ENCODE data around the gene STARD9. TPM values are rescaled to one million over a fixed set of nuclear protein-coding genes. Genes with fewer than 3 reads are reported as not detected.

STARD9 gene
- total and polyA plus RNA-seq, 4 donors = 2.4 to 27.6 (median 10.8) TPM

DNA sequence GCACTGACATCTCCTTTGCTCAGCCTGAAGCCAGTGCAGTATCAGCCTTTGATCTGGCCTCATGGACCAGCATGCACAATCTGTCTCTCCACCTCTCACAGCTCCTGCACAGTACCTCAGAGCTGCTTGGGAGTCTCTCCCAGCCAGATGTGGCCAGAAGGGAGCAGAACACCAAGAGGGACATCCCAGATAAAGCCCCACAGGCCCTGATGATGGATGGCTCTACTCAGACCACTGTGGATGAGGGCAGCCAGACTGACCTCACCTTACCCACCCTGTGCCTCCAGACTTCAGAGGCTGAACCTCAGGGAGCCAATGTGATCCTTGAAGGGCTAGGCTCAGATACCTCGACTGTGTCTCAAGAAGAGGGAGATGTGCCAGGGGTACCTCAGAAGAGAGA is 117.1 kb downstream of the STARD9 start:
- DNase-seq (no peak), ATAC-seq (ENCODE audit: insufficient read depth, low FRiP score) (no peak)
- no peak overlapping the region for H3K9ac ChIP-seq (ENCODE audit: insufficient read depth in 1 of 2, low read length in 2 of 2)
- H3K4me1 ChIP-seq (ENCODE audit: control insufficient read depth in 5 of 5, insufficient read depth in 5 of 5, low read length in 5 of 5) = no peaks in the 10 kb centered on the region
- no peak for TF ChIP-seq CTCF (IDR thresholded peaks at IDR 0.05; ENCODE audit: control extremely low read depth, extremely low read depth)
- no peaks in the 10 kb centered on the region for H3K9me3 ChIP-seq (ENCODE audit: control insufficient read depth in 4 of 4, insufficient read depth in 3 of 4, low read length in 3 of 4)
- H3K36me3 ChIP-seq (ENCODE audit: control insufficient read depth in 4 of 4, insufficient read depth in 4 of 4, low read length in 4 of 4) = peaks cover 0 to 49% (median 4%) of the 10 kb centered on the region in 4 donors
- 89 to 91% methylated on average over 1 of the region's 1 CpG for WGBS, 2 donors
- no peaks in the 10 kb centered on the region for H3K27me3 ChIP-seq (ENCODE audit: control insufficient read depth in 3 of 3, insufficient read depth in 3 of 3, low read length in 2 of 3)
- no peak overlapping the region for H3K27ac ChIP-seq (ENCODE audit: low read depth in 1 of 2, low read length in 1 of 2)
- no peak overlapping the region for H3K4me3 ChIP-seq

GRCh38 chr15:42692997-42693396 is 117.6 kb downstream of the STARD9 start:
- 91 to 93% methylated on average over 4 of the region's 4 CpGs for WGBS, 2 donors
- no peaks in the 10 kb centered on the region for H3K27me3 ChIP-seq (ENCODE audit: control insufficient read depth in 3 of 3, insufficient read depth in 3 of 3, low read length in 2 of 3)
- TF ChIP-seq CTCF (IDR thresholded peaks at IDR 0.05; ENCODE audit: control extremely low read depth, extremely low read depth) = no peak
- no peak for DNase-seq
- no peaks in the 10 kb centered on the region for H3K4me1 ChIP-seq (ENCODE audit: control insufficient read depth in 5 of 5, insufficient read depth in 5 of 5, low read length in 5 of 5)
- H3K27ac ChIP-seq (ENCODE audit: low read depth in 1 of 2, low read length in 1 of 2) = no peak overlapping the region
- H3K36me3 ChIP-seq (ENCODE audit: control insufficient read depth in 4 of 4, insufficient read depth in 4 of 4, low read length in 4 of 4) = peaks cover 0 to 49% (median 2%) of the 10 kb centered on the region in 4 donors
- H3K4me3 ChIP-seq = no peak overlapping the region
- no peak overlapping the region for H3K9ac ChIP-seq (ENCODE audit: insufficient read depth in 1 of 2, low read length in 2 of 2)
- ATAC-seq (ENCODE audit: insufficient read depth, low FRiP score) = no peak
- no peaks in the 10 kb centered on the region for H3K9me3 ChIP-seq (ENCODE audit: control insufficient read depth in 4 of 4, insufficient read depth in 3 of 4, low read length in 3 of 4)

DNA sequence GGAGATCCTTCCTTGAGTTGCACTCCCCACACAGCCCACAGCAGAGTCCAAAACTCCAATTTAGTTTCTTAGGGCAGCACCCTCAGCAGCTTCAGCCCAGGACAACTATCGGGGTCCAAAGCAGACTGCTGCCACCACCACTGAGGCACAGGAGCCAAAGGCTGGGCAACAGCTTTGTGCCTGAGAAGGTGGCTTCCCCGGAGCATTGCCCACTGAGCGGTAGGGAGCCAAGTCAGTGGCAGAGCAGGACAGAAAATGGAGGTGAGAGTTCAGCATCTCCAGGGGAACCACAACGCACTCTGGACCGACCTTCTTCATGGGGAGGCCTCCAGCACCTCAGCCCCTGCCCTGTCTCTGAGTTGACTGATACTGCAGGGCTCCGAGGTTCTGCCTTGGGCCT is 118.1 kb downstream of the STARD9 start:
- H3K36me3 ChIP-seq (ENCODE audit: control insufficient read depth in 4 of 4, insufficient read depth in 4 of 4, low read length in 4 of 4) = peaks cover 0 to 47% (median 2%) of the 10 kb centered on the region in 4 donors
- TF ChIP-seq CTCF (IDR thresholded peaks at IDR 0.05; ENCODE audit: control extremely low read depth, extremely low read depth) = no peak
- H3K9me3 ChIP-seq (ENCODE audit: control insufficient read depth in 4 of 4, insufficient read depth in 3 of 4, low read length in 3 of 4) = no peaks in the 10 kb centered on the region
- H3K27me3 ChIP-seq (ENCODE audit: control insufficient read depth in 3 of 3, insufficient read depth in 3 of 3, low read length in 2 of 3) = no peaks in the 10 kb centered on the region
- 97 to 99% methylated on average over 6 of the region's 6 CpGs for WGBS, 2 donors
- no peak for DNase-seq
- no peak overlapping the region for H3K4me3 ChIP-seq
- no peak overlapping the region for H3K9ac ChIP-seq (ENCODE audit: insufficient read depth in 1 of 2, low read length in 2 of 2)
- H3K27ac ChIP-seq (ENCODE audit: low read depth in 1 of 2, low read length in 1 of 2) = no peak overlapping the region
- H3K4me1 ChIP-seq (ENCODE audit: control insufficient read depth in 5 of 5, insufficient read depth in 5 of 5, low read length in 5 of 5) = no peaks in the 10 kb centered on the region
- ATAC-seq (ENCODE audit: insufficient read depth, low FRiP score) = no peak

DNA sequence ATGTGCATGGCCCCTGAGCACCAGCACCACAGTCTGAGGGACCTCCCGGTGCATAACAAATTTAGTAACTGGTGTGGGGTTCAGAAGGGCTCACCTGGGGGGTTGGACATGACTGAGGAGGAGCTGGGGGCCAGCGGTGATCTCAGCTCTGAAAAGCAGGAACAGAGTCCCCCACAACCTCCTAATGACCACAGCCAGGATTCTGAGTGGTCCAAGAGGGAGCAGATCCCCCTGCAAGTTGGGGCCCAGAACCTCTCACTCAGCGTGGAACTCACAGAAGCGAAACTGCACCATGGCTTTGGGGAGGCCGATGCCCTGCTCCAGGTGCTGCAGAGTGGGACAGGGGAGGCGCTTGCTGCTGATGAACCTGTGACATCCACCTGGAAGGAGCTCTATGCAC is 118.5 kb downstream of the STARD9 start:
- Histone ChIP-seq H3K27ac (ENCODE audit: low read depth in 1 of 2, low read length in 1 of 2) (no peak overlapping the region), H3K36me3 (ENCODE audit: control insufficient read depth in 4 of 4, insufficient read depth in 4 of 4, low read length in 4 of 4) (peaks cover 0 to 43% (median 2%) of the 10 kb centered on the region in 4 donors), H3K9ac (ENCODE audit: insufficient read depth in 1 of 2, low read length in 2 of 2) (no peak overlapping the region), H3K9me3 (ENCODE audit: control insufficient read depth in 4 of 4, insufficient read depth in 3 of 4, low read length in 3 of 4) (no peaks in the 10 kb centered on the region), H3K4me1 (ENCODE audit: control insufficient read depth in 5 of 5, insufficient read depth in 5 of 5, low read length in 5 of 5) (no peaks in the 10 kb centered on the region), H3K27me3 (ENCODE audit: control insufficient read depth in 3 of 3, insufficient read depth in 3 of 3, low read length in 2 of 3) (no peaks in the 10 kb centered on the region), H3K4me3 (no peak overlapping the region)
- TF ChIP-seq CTCF (IDR thresholded peaks at IDR 0.05; ENCODE audit: control extremely low read depth, extremely low read depth) = no peak
- no peak for ATAC-seq (ENCODE audit: insufficient read depth, low FRiP score)
- 95 to 96% methylated on average over 6 of the region's 6 CpGs for WGBS, 2 donors
- DNase-seq = no peak

Measured in lung (tissue), 12 donors.